ENCODE results near the gene SNRNP70.

GRCh38 chr19:49111218-49111998 lies 26.2 kb downstream of the SNRNP70 start:
- no peak for TF ChIP-seq YY1 (IDR thresholded peaks at IDR 0.05; ENCODE audit: low read depth, low read length)
- no peak for TF ChIP-seq CHD1 (IDR thresholded peaks at IDR 0.05; ENCODE audit: low read depth, low read length)
- no peak for TF ChIP-seq EP300 (IDR thresholded peaks at IDR 0.05; ENCODE audit: borderline replicate concordance in 1 of 2, control insufficient read depth in 1 of 2, low read depth in 2 of 2, low read length in 2 of 2)
- TF ChIP-seq CREM (IDR thresholded peaks at IDR 0.05; ENCODE audit: low read depth): no peak
- no peak for TF ChIP-seq CEBPZ (IDR thresholded peaks at IDR 0.05; ENCODE audit: low read depth, low read length)
- no peak for TF ChIP-seq ETV6 (conservative IDR thresholded peaks at IDR 0.05 in 1 of 2, IDR thresholded peaks at IDR 0.05 in 1 of 2; ENCODE audit: borderline replicate concordance in 1 of 2, low read depth in 1 of 2)

All from GM12878 (cell line).